GM18517 (cell line): ENCODE data around the gene M6PR.
"Not testable (repeated sequence)": the region's sequence is repeated elsewhere in the genome, so short reads cannot be mapped to it uniquely, and the experiment has no call there.

Source experiments
- ATAC-seq: cut with Tn5 transposase; IDR thresholded peaks from one replicate; pipeline ENCODE4 v1.9.1; 2021; ENCODE audit warnings: mild to moderate bottlenecking, moderate library complexity; ENCODE audit not compliant: unreplicated experiment

The M6PR gene

DNA sequence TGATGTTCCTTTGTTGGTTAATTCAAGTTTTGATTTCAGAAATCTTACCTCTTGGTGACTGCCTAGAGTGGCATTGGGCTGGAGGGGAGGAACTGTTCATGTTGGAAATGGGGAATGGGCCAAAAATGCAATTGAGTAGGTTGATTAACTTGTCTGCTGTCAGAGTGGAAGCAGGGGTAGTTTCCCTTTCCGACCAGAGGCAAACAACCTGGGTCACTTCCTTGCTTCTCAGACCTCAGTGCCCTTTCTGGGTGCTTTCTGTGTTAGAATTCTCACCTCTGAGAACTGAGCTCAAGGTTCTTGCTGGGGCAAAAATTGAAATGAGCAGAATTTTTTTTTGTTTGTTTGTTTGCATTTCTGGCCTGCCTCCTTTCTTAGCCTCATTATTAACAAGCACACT lies 2.3 kb upstream of the M6PR start:
- ATAC-seq = no peak

DNA sequence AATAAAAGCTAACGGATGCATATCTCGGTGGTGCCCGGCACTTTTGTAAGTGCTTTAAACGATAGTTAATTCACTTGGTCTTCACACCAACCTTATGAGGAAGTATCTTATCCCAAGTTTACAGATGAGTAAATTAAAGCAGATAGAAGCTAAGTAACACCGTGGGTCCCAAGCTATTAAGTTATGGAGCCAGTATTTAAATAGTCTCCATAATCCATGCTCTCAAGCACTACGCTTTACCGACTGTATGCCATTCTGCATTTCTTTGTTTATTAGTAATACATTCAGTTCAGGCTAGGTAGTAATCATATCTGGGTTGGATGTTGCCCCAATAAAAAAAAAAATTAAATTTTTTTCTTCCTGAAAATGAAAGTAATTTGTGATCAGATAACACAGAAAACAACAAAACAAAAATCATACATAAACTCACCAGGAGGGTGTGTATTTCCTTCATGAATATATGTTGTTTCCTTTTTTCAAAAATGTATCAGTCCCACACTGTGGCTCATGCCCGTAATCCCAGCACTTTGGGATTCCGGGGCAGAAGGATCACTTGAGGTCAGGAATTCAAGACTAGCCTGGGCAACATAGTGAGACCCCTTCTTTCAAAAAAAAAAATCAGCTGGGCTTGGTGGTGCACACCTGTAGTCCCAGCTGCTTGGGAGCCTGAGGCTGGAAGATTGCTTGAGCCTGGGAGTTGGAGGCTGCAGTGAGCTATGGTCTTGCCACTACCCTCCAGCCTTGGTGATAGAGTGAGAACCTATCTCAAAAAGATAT lies 1.4 kb upstream of the M6PR start:
- ATAC-seq = no peak

DNA sequence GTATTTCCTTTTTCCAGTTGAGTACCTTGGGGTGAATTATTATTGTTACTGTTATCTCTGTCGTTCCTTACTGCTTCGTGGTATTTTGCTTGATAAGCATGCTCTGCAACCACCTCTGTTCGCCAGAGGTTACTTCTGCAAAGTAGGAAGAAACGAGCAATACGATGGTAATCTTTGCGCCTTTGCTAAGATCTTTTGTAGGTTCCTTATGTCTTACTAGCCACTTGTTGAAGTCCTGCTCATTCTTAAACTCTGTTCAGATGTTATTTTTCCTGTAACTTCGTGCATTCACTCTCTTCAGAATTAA lies 729 bp upstream of the M6PR start:
- ATAC-seq = peak; percentile 15

DNA sequence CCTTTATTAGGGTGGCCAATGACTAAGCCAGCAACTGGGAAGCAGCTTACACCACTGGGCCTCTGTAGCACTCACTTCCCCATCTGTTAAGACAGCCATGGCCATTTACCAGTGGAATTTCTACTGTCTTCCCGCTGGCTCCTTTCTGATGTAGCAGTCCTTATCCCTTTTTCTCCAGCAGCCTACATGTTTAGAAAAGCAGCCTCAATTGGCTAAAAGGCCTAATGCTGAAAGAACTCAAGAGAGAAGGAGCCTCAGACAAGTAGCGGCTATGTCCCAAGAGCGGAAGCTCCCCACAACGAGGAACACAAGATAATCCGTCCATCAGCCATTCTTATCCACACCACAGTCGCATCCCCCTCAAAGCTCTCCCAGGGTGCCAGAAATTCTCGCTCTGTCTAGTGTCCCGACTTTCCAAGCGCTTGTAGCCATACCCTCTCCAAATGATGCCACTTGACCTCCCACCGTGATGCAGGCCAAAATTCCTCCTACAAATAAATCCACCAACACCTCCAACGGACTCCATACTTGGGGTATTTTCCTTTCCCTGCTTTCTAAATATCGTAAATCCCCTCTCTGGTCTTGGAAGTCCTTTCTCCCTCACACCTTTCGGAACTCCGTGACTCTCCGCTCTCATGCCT lies 624 bp downstream of the M6PR start:
- no peak for ATAC-seq

DNA sequence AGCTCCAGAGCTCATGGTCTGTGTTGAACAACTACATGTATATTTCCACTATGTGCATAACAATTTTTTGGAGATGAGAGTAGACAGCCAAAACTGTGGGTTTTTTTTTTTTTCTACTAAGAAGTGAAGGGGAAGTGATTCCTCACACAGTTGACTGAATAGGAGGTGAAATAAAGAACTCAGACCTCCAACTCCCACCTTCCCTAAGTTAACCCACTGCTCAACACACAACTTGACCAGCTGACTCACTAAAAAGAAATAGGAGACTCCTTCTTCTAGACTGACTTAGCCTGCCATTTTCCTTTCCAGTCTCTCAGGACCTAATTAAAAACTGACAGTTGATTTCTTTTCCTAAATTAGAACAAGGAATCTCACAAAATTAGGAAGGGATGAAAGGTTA lies 1.7 kb downstream of the M6PR start:
- no peak for ATAC-seq

DNA sequence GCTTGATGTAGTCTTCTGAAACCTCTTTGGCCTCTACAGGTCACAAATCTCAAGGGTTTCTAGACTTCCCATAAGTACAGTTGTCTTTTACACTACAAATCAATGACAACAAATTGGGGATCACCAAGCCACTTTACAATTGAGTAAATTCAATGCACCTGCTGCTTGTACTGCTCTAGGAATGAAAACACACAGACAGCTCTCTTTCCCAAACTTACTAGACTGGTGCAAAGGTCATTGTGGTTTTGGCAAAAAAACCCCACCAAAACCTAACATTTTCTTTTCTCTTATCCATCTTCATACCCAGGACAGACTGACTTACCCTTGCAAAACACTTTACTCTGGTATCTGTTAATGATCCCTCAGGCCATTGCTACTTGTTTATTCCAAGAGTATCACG lies 2.7 kb downstream of the M6PR start:
- ATAC-seq = no peak

DNA sequence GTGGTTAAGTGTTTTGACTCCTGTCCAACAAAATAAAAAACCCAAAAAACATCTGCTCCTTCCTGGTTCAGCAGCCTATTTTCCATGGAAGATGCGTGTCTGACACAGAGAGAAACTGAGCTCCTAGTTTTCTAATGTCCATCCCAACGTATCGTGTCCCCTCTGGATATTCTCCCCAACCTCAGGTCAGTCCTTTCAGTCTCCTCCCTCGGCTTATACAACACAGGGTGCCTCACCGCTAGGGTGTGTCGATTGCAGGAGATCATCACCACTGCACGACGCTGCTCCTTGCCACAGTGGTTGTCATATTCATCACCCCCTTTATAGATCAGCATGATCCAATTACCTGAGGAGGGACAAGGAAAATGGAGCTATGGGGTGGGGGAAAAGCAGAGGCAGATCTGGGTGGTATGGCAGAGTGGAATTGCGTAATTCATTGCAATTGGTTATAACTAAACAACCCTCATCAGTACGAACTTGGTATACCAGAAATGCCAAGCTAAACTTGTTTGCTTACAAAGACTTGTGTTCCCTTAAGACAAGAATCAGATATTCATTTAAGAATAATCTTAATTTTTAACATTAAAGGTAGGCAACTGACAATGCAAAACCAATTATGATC lies 5.8 kb downstream of the M6PR start:
- no peak for ATAC-seq

DNA sequence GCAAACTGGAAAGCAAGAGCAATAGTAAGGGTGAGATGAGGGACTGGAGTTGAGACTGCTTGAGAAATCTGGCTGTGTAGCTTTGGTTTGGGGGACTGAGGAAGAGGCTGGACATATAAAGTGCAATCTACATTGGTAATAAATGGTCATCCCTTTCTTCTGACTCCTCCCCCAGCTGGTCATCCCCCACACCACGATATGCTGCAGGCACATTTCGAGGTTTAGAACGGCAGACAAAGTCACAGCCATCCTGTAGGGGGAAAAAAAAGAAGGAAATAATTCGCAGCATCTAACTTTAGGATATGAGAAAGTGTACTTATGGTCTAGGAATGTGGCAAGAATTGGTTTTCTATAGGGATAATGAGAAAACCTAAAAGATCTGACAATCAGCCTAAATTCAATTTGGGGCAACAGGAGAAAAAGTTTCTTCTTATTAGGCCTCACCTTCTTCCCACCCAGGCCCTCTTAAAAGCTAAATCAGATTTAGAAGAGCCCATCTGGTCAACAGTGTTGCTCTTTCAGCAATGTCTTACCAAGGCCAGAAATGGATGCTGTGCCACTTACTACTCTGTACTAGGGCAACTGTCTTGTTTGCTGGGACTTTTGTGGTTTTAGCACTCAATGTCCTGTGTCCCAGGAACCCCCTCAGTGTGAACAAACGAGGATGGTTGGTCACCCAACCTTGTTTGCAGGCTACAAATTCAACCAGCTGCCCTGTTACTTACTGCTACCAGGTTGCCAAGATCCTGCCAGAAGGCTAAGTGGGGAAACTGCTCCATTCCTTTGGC lies 7.6 kb downstream of the M6PR start:
- ATAC-seq = no peak

DNA sequence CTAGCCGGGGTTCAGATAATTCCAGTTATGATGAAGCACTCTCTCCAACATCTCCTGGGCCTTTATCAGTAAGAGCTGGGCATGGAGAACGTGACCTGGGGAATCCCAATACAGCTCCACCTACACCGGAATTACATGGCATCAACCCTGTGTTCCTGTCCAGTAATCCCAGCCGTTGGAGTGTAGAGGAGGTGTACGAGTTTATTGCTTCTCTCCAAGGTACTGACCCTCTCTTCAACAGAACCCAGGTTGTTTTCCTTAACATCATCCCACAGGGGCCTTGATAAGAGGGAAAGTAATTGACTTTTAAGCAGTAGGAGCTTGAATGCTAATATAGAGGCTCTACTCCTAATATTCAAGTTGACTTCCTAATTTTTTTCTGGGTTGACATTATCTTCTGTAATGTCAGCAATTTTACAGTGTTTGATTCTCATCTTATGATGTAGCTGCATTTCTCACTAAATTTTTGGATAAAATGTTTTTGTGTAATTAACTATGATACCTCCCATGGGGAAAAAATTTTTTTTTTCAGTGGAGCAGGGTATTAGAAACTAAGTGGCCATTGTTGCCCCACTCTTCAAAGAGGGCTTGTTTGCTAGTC lies 11.5 kb downstream of the M6PR start:
- not testable (repeated sequence) for ATAC-seq

DNA sequence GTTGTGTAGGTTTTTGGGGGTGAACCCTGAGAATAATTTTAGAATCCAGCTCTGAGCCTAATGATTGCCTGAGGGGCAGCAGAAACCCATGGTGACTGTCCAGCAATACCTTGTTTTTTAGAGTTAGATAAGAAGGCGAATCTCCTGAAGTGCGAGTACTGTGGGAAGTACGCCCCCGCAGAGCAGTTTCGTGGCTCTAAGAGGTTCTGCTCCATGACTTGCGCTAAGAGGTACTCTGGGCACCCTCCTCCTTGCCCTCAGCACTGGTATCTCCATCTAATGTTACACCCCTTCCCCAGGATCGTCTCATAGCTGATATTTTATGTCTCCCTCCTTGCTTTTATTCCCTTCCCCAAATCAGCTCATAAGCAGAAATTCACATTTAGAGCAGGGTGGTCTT lies 12.7 kb downstream of the M6PR start:
- ATAC-seq = no peak

DNA sequence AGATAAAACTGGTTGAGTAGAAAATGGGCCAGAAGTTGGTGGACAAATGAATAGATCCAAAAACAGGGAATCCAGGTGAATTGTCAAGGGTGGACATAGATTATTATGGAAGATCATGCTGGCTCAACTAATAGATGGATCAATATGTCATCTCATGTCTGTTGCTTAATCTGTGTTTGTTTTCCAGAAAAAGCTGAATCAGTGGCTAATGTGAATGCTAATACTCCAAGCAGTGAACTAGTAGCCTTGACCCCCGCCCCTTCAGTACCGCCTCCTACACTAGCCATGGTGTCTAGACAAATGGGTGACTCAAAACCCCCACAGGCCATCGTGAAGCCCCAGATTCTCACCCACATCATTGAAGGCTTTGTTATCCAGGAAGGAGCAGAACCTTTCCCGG lies 15.4 kb downstream of the M6PR start:
- not testable (repeated sequence) for ATAC-seq

DNA sequence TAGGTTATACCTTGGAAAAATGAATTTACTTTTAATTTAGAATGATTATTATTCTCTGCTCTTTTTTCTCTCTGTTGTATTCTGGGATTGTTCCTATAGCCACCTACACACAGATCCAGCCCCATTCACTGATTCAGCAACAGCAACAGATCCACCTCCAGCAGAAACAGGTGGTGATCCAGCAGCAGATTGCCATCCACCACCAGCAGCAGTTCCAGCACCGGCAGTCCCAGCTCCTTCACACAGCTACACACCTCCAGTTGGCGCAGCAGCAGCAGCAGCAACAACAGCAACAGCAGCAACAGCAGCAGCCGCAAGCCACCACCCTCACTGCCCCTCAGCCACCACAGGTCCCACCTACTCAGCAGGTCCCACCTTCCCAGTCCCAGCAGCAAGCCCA lies 17.0 kb downstream of the M6PR start:
- ATAC-seq = not testable (repeated sequence)

DNA sequence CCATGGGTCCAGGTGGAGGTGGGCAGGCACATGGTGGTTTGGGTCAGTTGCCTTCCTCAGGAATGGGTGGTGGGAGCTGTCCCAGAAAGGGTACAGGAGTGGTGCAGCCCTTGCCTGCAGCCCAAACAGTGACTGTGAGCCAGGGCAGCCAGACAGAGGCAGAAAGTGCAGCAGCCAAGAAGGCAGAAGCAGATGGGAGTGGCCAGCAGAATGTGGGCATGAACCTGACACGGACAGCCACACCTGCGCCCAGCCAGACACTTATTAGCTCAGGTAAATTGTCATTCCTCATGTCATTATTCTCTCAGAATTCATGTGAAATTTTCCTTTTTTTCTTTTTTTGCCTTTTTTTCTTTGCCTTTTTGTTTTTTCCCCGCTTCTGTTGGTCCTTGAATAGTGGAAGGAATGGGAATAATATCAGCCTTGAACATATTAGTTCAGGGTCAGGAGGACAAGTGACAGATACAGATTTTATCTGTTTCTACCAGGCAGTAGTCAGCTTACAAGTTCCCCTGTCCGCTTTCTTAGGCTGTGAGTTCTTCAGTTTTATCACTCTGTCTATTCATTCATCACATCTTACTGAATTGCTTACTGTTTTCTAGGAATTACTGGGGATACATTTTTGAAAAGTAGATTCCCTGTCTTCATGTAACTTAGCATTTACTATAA lies 18.7 kb downstream of the M6PR start:
- not testable (repeated sequence) for ATAC-seq

DNA sequence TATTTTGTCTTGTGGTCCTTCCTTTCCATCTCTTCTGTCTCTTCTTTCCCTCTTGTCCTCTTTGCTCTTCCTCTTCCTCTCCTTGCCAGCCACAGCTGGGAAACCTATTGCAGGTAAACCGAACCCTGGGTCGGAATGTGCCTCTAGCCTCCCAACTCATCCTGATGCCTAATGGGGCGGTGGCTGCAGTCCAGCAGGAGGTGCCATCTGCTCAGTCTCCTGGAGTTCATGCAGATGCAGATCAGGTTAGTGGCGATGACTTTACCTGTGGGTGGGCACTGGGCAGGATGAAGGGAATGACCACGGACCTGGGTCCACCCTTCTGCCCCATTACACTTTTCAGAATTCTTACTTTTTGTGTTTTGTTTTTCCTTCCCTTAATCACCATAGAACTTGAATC lies 26.9 kb downstream of the M6PR start:
- no peak for ATAC-seq

DNA sequence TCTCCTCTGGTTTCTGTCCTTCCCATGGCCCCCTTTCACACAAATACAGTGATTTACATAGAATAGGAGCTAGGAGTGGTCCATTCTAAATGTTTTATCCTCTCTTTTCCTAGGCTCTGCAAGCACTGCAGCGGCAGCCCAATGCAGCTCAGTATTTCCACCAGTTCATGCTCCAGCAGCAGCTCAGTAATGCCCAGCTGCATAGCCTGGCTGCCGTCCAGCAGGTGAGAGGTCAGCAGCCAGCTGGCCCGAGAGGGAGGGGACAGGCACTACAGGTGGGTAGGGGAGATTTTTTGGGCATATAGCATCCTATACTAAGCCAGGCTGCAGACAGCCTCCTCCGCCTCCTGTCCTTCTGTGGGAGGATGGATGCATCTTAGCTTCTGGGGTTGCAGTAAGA lies 29.8 kb downstream of the M6PR start:
- not testable (repeated sequence) for ATAC-seq

DNA sequence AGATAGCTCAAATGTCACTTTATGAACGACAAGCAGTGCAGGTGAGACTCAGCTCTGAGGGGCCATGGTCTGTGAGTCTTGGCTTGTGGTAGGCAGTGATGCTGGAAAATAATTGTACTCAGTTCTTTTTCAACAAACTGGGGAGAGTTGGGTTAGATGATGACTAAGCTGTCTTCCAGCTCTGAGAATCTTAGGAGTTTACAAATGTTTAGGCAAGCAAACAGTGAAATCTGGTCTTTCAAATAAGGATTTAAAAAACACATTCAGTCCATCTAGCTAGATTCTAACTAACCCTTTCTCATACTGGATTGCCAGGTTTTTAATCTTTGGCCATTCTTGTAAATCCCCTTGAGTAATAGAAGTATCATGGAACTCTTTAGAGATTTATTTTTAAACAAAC lies 31.7 kb downstream of the M6PR start:
- ATAC-seq = no peak

DNA sequence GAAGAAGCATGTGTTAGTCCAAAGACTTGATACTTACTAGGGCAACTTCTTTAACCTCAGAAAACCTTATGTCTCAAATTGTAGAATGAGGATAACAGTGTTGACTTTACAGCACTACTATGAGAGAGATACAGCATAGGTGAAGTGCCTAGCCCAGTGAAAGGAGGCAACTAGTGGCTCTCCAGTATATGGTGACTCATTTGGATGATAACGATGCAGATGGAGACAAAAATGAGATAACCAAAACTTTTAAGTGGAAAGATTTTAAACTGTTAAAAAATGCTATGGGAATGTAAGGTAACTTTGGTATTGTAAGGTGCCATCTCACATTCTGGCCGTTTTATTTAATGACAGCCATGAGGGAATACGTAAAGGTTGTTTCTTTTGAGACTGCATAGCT lies 32.4 kb downstream of the M6PR start:
- no peak for ATAC-seq

DNA sequence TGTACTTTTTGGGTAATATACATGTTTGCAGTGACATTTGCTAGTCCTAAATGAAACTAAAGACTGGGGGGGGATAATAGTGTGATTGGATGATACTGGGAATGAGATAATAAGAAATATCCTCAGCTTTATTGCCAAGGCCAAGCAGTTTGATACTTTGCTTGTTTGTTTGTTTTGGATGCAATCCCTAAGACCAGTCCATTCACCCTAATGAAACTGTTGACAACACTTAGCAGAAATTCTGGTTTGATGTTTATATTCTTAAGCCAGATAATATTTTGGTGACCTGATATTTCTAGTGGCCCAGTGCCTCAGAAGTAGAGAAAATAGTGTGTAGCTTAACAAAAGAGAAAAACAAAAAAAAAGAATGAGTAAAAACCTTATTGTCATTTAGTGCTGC lies 33.3 kb downstream of the M6PR start:
- no peak for ATAC-seq

DNA sequence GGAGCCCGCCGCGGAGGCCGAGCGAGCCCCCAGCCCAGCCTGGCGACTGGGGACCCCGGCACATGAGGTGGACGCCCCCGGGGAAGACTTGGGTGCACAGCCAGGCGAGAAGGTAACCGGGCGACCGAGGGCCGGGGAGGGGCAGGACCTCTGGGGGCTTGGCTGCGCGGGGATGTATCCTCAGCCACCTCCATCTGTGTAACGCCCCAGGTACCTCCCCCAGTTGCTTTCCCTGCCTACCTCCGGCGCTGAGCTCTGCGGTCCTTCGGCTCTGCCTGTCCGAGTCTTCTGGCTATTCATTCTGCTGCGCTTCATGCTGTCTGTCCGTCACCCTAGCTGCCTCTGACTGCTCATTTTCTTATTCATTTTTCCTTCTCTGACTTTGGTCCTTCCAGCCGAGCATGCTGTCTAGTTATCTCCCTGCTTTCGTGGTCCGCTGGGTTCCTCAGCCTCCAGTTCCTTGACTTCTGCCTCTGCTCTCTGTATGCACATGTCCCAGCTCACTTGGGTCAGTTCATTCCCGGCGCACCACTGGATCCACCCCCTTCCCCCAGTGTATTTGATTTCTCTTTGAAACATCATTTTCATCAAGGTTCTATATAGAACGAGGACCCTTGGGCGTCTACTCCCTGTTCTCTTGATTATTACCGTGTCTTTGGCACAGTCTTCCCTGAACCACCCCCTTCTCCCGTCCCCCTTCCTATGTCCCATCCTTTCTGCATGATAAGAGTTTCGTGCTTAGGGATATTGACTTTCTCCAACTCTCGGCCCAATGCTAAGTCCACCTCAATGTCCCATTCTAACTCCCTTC lies 34.5 kb downstream of the M6PR start:
- ATAC-seq = no peak
